HEK293 (cell line): ENCODE measurements around the gene SPEG.

Experiments used
- CTCF ChIA-PET: fragments of 350-600 bp; formaldehyde crosslinking; extraction: SDS; loops from one replicate; lab custom pipeline; 2021; ENCODE audit warnings: antibody characterized with exemption; lab: Yijun Ruan, JAX
- POLR2A ChIA-PET: fragments of 300-600 bp; formaldehyde crosslinking; extraction: SDS; loops from one replicate; lab custom pipeline; 2020; ENCODE audit warnings: antibody characterized with exemption, inconsistent platforms; lab: Yijun Ruan, JAX
- H3K27ac ChIP-seq: fragments of 200-500 bp; sonication (Bioruptor generic); 2 replicates; pipeline ENCODE4 v1.5.1; 2014; ENCODE audit warnings: low read depth, low read length, control low read depth, inconsistent platforms; ENCODE audit errors: extremely low read depth
- H3K36me3 ChIP-seq, 2 experiments: fragments of 200-500 bp in 1 of 2; sonication (Bioruptor generic) in 1 of 2; 1 replicate in 1 of 2; 2 replicates in 1 of 2; pipeline ENCODE4 v1.5.1; 2014 to 2017; ENCODE audit warnings: inconsistent platforms in 2 of 2, low read length in 2 of 2; ENCODE audit not compliant: control insufficient read depth in 2 of 2, insufficient read depth in 1 of 2
- H3K4me1 ChIP-seq: fragments of 200-500 bp; sonication (Bioruptor generic); 2 replicates; pipeline ENCODE4 v1.5.1; 2014; ENCODE audit warnings: mild to moderate bottlenecking, low read length, inconsistent platforms; ENCODE audit not compliant: control insufficient read depth, insufficient read depth
- H3K4me3 ChIP-seq: 2 replicates; pipeline ENCODE4 v1.5.1; 2011; ENCODE audit warnings: low read depth, mild to moderate bottlenecking, control low read depth, low read length, moderate library complexity
- H3K9me3 ChIP-seq: fragments of 200-500 bp; sonication (Bioruptor generic); 2 replicates; pipeline ENCODE4 v1.5.1; 2014; ENCODE audit warnings: low read depth, low read length, inconsistent platforms; ENCODE audit not compliant: control insufficient read depth, insufficient read depth
- BCL11A ChIP-seq: fragments of 450-650 bp; formaldehyde crosslinking; IDR thresholded peaks from 2 replicates; pipeline ENCODE4 v1.5.1; 2016; ENCODE audit warnings: low read depth, missing biosample characterization, missing genetic modification characterization
- KLF8 ChIP-seq: fragments of 450-650 bp; formaldehyde crosslinking; IDR thresholded peaks from 2 replicates; pipeline ENCODE4 v1.5.1; 2016; ENCODE audit warnings: missing biosample characterization, missing genetic modification characterization
- ZNF221 ChIP-seq: fragments of 450-650 bp; formaldehyde crosslinking; IDR thresholded peaks from 2 replicates; pipeline ENCODE4 v1.5.1; 2017; ENCODE audit warnings: missing biosample characterization, missing genetic modification characterization, borderline replicate concordance
- ZNF266 ChIP-seq: fragments of 450-650 bp; formaldehyde crosslinking; IDR thresholded peaks from 2 replicates; pipeline ENCODE4 v1.5.1; 2016; ENCODE audit warnings: missing biosample characterization, missing genetic modification characterization, low read depth
- ZNF324 ChIP-seq: fragments of 450-650 bp; formaldehyde crosslinking; IDR thresholded peaks from 2 replicates; pipeline ENCODE4 v1.5.1; 2016; ENCODE audit warnings: missing biosample characterization, missing genetic modification characterization
- ZNF549 ChIP-seq: fragments of 450-650 bp; IDR thresholded peaks from 2 replicates; pipeline ENCODE4 v1.5.1; 2018; ENCODE audit warnings: missing biosample characterization, missing genetic modification characterization, mild to moderate bottlenecking, inconsistent platforms, moderate library complexity
- ZNF561 ChIP-seq: fragments of 450-650 bp; IDR thresholded peaks from 2 replicates; pipeline ENCODE4 v1.5.1; 2018; ENCODE audit warnings: missing biosample characterization, missing genetic modification characterization, borderline replicate concordance
- ZNF571 ChIP-seq: fragments of 450-650 bp; formaldehyde crosslinking; IDR thresholded peaks from 2 replicates; pipeline ENCODE4 v1.5.0; 2017; ENCODE audit warnings: missing biosample characterization, missing genetic modification characterization
- ZNF623 ChIP-seq: fragments of 450-650 bp; formaldehyde crosslinking; IDR thresholded peaks from 2 replicates; pipeline ENCODE4 v1.5.1; 2016; ENCODE audit warnings: missing biosample characterization, missing genetic modification characterization
- ZNF654 ChIP-seq: fragments of 450-650 bp; formaldehyde crosslinking; IDR thresholded peaks from 2 replicates; pipeline ENCODE4 v1.5.1; 2016; ENCODE audit warnings: low read depth, missing biosample characterization, missing genetic modification characterization
- ZNF776 ChIP-seq: fragments of 450-650 bp; formaldehyde crosslinking; IDR thresholded peaks from 2 replicates; pipeline ENCODE4 v1.5.0; 2017; ENCODE audit warnings: missing biosample characterization, missing genetic modification characterization, borderline replicate concordance
- TF ChIP-seq, protein P1 (sequence below): fragments of 450-650 bp; formaldehyde crosslinking; IDR thresholded peaks from 2 replicates; pipeline ENCODE4 v1.5.1; 2016; ENCODE audit warnings: missing biosample characterization, missing genetic modification characterization
- TF ChIP-seq, protein P2 (sequence below): fragments of 450-650 bp; formaldehyde crosslinking; IDR thresholded peaks from 2 replicates; pipeline ENCODE4 v1.5.1; 2016; ENCODE audit warnings: missing biosample characterization, missing genetic modification characterization

SPEG gene

GRCh38 chr2:219384859-219385258, 49.8 kb upstream of the SPEG start (continued):
- TF ChIP-seq, protein P1, sequence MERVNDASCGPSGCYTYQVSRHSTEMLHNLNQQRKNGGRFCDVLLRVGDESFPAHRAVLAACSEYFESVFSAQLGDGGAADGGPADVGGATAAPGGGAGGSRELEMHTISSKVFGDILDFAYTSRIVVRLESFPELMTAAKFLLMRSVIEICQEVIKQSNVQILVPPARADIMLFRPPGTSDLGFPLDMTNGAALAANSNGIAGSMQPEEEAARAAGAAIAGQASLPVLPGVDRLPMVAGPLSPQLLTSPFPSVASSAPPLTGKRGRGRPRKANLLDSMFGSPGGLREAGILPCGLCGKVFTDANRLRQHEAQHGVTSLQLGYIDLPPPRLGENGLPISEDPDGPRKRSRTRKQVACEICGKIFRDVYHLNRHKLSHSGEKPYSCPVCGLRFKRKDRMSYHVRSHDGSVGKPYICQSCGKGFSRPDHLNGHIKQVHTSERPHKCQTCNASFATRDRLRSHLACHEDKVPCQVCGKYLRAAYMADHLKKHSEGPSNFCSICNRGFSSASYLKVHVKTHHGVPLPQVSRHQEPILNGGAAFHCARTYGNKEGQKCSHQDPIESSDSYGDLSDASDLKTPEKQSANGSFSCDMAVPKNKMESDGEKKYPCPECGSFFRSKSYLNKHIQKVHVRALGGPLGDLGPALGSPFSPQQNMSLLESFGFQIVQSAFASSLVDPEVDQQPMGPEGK (tag by site-specific recombination) = no peak
- TF ChIP-seq, protein P2, sequence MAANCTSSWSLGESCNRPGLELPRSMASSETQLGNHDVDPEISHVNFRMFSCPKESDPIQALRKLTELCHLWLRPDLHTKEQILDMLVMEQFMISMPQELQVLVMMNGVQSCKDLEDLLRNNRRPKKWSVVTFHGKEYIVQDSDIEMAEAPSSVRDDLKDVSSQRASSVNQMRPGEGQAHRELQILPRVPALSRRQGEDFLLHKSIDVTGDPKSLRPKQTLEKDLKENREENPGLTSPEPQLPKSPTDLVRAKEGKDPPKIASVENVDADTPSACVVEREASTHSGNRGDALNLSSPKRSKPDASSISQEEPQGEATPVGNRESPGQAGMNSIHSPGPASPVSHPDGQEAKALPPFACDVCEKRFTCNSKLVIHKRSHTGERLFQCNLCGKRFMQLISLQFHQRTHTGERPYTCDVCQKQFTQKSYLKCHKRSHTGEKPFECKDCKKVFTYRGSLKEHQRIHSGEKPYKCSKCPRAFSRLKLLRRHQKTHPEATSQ (tag by site-specific recombination) = no peak
- no peak for TF ChIP-seq ZNF623 (tag by site-specific recombination)
- TF ChIP-seq, all 188 proteins: peak for 0

GRCh38 chr2:219385958-219386520, 48.6 kb upstream of the SPEG start:
- H3K27ac ChIP-seq = no peak overlapping the region
- peaks cover 0 to 55% of the 10 kb centered on the region in 2 experiments; a peak in 2 of 3 replicates for H3K36me3 ChIP-seq
- no peak for TF ChIP-seq BCL11A
- POLR2A ChIA-PET = interaction anchor here (2.1 kb wide), 1 partner anchor 8 kb away, joined by 11 read pairs; no protein-coding TSS in a partner anchor
- H3K4me3 ChIP-seq = no peak overlapping the region
- peaks cover 6% of the 10 kb centered on the region for H3K4me1 ChIP-seq
- no peaks in the 10 kb centered on the region for H3K9me3 ChIP-seq
- CTCF ChIA-PET = interaction anchor here (8.8 kb wide), 1 partner anchor 17 kb away, joined by 91 read pairs; no protein-coding TSS in a partner anchor

GRCh38 chr2:219386532-219387280, 47.9 kb upstream of the SPEG start:
- Histone ChIP-seq H3K36me3 (peaks cover 0 to 48% of the 10 kb centered on the region in 2 experiments; a peak in 2 of 3 replicates), H3K4me1 (peaks cover 6% of the 10 kb centered on the region), H3K9me3 (no peaks in the 10 kb centered on the region), H3K4me3 (peak overlapping the region; percentile 68), H3K27ac (peak overlapping the region; percentile 72; the same call in 1 of the 2 replicates)
- TF ChIP-seq ZNF776 (tag by site-specific recombination) (no peak), ZNF561 (no peak), ZNF549 (tag by site-specific recombination) (no peak), KLF8 (no peak), ZNF221 (tag by site-specific recombination) (no peak), ZNF324 (tag by site-specific recombination) (no peak), ZNF571 (tag by site-specific recombination) (no peak), ZNF266 (tag by site-specific recombination) (no peak), ZNF654 (tag by site-specific recombination) (no peak)
- CTCF ChIA-PET = interaction anchor here (1.1 to 8.8 kb wide), 4 partner anchors 16 to 227 kb away, joined by 5 to 91 read pairs (median 5); a partner anchor contains a TSS
- POLR2A ChIA-PET = interaction anchor here (1.0 to 2.1 kb wide), 2 partner anchors 8 to 211 kb away, joined by 3 to 11 read pairs; no protein-coding TSS in a partner anchor
